ENCODE results near the gene SNTB2.

SNTB2 gene

GRCh38 chr16:69180011-69180338 lies 7.0 kb upstream of the SNTB2 start:
- no peak for DNase-seq

GRCh38 chr16:69182730-69183416 lies 4.1 kb upstream of the SNTB2 start:
- DNase-seq = no peak

DNA sequence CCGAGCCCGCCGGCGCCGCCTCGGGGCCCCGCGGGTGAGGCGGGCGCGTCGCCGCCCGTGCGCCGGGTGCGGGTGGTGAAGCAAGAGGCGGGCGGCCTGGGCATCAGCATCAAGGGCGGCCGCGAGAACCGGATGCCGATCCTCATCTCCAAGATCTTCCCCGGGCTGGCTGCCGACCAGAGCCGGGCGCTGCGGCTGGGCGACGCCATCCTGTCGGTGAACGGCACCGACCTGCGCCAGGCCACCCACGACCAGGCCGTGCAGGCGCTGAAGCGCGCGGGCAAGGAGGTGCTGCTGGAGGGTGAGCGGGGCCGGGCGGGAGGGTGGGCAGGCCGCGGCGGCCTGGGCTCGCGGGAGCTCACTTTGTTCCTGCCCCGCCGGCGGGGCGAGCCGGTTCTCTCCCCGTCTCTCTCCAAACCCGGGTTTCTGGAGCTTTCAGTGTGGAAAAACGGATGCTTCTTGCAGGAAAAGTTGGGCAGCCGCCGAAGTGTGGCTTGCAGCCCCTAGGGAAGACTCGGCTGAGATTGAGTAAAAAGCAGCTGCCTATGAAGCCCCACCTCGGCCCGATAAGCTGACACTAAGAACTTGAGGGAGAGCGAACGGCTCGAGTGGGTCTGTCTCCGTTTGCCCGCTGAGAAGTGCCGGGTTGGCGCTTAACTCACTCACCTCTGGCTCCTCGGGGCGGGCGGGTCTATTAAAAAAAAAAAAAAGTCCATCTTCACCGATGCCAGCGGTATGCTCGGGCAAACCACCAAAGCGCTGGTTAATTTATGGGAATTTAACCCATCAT lies 677 bp downstream of the SNTB2 start:
- DNase-seq = peak; percentile 16 to 72 (median 22)

DNA sequence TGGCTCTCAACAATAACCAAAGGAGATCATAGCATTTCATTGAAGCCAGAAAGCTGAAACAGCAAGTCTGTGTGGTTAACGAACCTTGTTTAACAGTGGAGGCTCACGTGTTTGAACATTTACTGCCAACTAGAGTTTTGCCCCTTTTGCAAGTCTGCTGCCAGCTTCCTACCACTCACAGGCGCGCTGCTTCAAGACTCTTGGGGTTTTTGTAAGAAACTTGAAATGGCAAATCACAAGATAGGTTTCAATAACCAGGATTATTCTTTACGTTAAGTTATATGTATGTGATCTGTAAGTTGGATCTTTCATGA lies 1.2 kb downstream of the SNTB2 start:
- peak in 1 of 5 experiments; percentile 80 for DNase-seq

DNA sequence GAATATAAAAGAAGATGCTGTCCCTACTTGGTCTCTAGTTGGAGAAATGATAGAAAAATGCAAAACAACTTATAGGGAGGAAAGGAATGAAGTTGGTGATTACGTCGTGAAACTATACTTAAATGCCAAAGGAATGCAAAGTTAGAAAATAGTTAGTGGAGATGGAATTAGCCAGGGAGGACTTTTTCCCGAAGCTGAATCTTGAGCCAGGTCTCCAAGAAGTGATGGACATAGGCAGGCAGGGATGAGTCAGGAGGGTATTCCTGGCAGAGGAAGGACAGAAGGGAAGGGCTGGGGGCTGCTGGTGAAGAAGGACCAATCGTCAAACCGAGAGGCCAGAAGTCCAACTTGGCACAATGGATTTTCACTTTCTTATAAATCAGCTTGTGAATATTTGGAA lies 1.8 kb downstream of the SNTB2 start:
- no peak for DNase-seq

- no peak for DNase-seq
Measured at GRCh38 chr16:69190046-69190588, 3.2 kb downstream of the SNTB2 start.

DNA sequence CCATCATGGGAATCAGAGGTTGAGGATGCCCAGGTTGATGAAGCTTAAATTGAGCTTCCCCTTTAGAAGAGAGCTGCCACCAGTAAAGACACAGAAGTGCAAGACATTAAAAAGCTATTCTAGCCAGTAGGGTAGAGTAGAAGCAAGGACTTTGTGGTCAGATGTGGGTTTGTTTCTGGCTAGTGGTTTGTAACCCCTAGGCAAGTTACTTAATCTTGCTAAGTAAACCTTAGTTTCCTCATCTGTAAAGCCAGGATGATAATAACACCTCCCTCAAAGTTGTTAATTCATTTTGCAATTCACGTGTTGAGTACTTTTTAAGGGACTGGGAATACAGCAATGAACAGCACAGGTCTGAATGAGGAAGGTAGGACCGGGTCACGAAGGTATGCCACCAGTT lies 3.6 kb downstream of the SNTB2 start:
- peak in 1 of 5 experiments; percentile 53 for DNase-seq

- DNase-seq = no peak
Measured at GRCh38 chr16:69191136-69191535, 4.2 kb downstream of the SNTB2 start.

DNA sequence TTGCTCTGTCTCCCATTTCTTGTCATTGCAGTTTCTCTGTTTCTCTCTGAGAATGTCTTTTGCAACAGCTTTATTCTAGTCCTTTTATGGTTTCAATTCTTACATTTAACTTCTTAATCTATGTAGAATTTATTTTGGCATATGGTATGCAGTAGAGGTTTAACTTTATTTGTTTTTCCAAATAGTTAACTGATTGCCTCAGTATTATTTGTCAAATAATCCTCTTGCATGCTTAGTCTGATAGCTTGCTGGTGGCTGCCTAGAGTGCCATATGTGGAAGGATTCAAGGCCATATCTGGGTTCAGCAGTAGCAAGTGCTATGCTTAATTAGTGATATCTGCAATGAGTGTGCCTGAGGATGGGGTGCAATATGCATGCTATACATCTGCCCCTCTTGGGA lies 6.9 kb downstream of the SNTB2 start:
- DNase-seq = no peak

- DNase-seq = no peak
Measured at GRCh38 chr16:69194488-69194887, 7.5 kb downstream of the SNTB2 start.

DNA sequence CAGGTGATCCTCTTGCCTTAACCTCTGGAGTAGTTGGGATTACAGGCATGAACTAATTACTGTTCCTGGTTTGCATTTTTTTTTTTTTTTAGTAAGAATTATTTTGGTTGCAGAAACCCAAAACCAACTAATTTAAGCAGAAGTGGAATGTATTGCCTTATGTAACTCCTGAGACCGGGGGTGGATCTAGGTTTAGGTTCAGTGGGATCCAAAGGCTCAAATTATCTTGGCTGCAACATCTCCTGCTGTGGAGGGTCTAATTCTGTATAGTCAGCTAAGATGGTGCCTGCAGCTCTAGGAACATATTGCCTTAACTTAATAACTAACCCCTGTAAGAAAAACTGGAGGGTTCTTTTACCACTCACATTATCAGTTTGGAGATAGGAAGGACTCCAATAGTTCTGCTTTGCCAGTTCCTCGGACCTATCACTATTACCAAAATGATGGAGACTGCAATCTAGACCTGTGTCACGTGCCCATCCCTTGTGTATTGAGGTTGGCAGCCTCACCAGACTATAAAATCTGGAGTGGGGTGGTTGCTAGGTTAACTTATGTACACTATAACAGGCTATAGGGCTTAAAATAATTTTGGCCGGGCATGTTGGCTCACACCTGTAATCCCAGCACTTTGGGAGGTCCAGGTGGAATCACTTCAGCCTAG lies 8.5 kb downstream of the SNTB2 start:
- no peak for DNase-seq

GRCh38 chr16:69197573-69197972 lies 10.6 kb downstream of the SNTB2 start:
- DNase-seq = no peak

GRCh38 chr16:69199382-69199781 lies 12.4 kb downstream of the SNTB2 start:
- no peak for DNase-seq

- no peak for DNase-seq
Measured at GRCh38 chr16:69201291-69201690, 14.3 kb downstream of the SNTB2 start.

- DNase-seq = no peak
Measured at GRCh38 chr16:69201787-69202186, 14.8 kb downstream of the SNTB2 start.

- DNase-seq = no peak
Measured at GRCh38 chr16:69204172-69204571, 17.2 kb downstream of the SNTB2 start.

GRCh38 chr16:69209735-69210134 lies 22.8 kb downstream of the SNTB2 start:
- DNase-seq = no peak

GRCh38 chr16:69217433-69217832 lies 30.5 kb downstream of the SNTB2 start:
- DNase-seq = peak in 1 of 5 experiments; percentile 25

DNA sequence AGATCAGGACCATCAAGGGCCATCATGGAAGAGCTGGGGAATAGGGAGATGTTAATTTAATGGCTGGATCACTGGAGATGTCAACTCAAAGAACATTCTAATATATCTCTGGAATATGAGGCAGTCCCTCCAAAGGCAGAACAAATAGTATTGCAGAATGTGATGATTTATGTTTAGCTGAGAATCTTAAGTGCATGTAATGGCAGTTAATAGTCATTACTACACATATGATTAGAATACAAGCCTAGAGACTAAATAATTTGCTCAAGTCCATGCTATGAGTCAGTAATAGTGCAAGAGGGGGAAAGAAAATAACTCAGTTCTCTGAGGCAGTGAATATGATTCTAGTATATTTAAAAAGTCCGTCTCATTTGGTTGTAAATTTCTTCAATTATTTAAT lies 32.3 kb downstream of the SNTB2 start:
- DNase-seq = no peak

- no peak for DNase-seq
Measured at GRCh38 chr16:69223882-69224281, 36.9 kb downstream of the SNTB2 start.

DNA sequence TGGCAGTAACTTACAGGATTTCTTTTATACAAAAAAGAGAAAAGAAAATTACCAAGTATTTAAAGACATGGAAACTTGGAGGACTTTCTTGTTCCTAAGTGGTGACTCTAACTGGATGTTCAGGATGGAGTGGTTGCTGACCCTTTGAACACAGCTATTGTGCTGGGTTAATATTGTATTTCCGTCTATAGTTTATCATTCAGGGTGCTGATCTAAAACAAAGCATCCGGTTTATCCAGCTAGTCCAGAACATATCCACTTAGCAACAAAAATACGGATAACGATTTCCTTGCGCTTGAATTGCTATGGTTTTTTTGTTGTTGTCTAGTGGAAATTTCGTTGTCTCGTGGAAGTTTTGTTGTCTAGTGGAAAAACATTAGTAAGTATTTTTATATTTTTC lies 38.2 kb downstream of the SNTB2 start:
- no peak for DNase-seq

- no peak for DNase-seq
Measured at GRCh38 chr16:69233124-69233523, 46.2 kb downstream of the SNTB2 start.

GRCh38 chr16:69234460-69234859 lies 47.5 kb downstream of the SNTB2 start:
- no peak for DNase-seq

- DNase-seq = no peak
Measured at GRCh38 chr16:69236319-69236718, 49.4 kb downstream of the SNTB2 start.
